HepG2 (cell line): ENCODE data around the gene SBDS. TPM values are rescaled to one million over a fixed set of nuclear protein-coding genes. Genes with fewer than 3 reads are reported as not detected.
"Not testable (repeated sequence)": the region's sequence is repeated elsewhere in the genome, so short reads cannot be mapped to it uniquely, and the experiment has no call there.

Experiments used
- ATF7 ChIP-seq, 2 experiments: fragments of 450-650 bp in 1 of 2; sonication (generic) in 1 of 2; formaldehyde crosslinking in 1 of 2; IDR thresholded peaks; 2 replicates each; pipeline versions ENCODE4 v1.4.0 to v1.6.1; 2016 to 2020; ENCODE audit warnings: antibody characterized with exemption in 1 of 2, mild to moderate bottlenecking in 1 of 2, missing genetic modification reagents in 1 of 2
- DNMT3B ChIP-seq: conservative IDR thresholded peaks from 2 replicates; pipeline ENCODE4 v1.6.1; 2016; ENCODE audit warnings: missing biosample characterization, control low read depth
- FOXA3 ChIP-seq: IDR thresholded peaks from 2 replicates; pipeline ENCODE4 v1.6.1; 2016; ENCODE audit warnings: missing genetic modification reagents, missing compliant biosample characterization
- GATAD1 ChIP-seq: IDR thresholded peaks from 2 replicates; pipeline ENCODE4 v1.6.1; 2016; ENCODE audit warnings: missing genetic modification reagents, missing compliant biosample characterization
- HOXA3 ChIP-seq: sonication (generic); formaldehyde crosslinking; IDR thresholded peaks from 2 replicates; pipeline ENCODE4 v1.5.0; 2020; ENCODE audit warnings: missing genetic modification reagents
- ISL2 ChIP-seq: sonication (generic); formaldehyde crosslinking; IDR thresholded peaks from 2 replicates; pipeline ENCODE4 v1.5.0; 2020; ENCODE audit warnings: missing genetic modification reagents
- KMT2A ChIP-seq: sonication (generic); formaldehyde crosslinking; IDR thresholded peaks from 2 replicates; pipeline ENCODE4 v1.4.0; 2020; ENCODE audit warnings: missing genetic modification reagents
- MXI1 ChIP-seq: IDR thresholded peaks from 3 replicates; pipeline ENCODE4 v1.6.1; 2012; ENCODE audit warnings: low read depth, low read length, inconsistent platforms, borderline replicate concordance
- RFXANK ChIP-seq: IDR thresholded peaks from 2 replicates; pipeline ENCODE4 v1.6.1; 2016
- THAP11 ChIP-seq: IDR thresholded peaks from 2 replicates; pipeline ENCODE4 v1.6.1; 2016; ENCODE audit warnings: missing biosample characterization, missing genetic modification reagents
- ZNF230 ChIP-seq: sonication (generic); formaldehyde crosslinking; IDR thresholded peaks from 2 replicates; pipeline ENCODE4 v1.4.0; 2020; ENCODE audit warnings: mild to moderate bottlenecking, missing genetic modification reagents
- ZNF747 ChIP-seq: sonication (generic); formaldehyde crosslinking; IDR thresholded peaks from 2 replicates; pipeline ENCODE4 v1.8.1; 2023; ENCODE audit warnings: missing genetic modification reagents, mild to moderate bottlenecking, borderline replicate concordance
- ZNF772 ChIP-seq: sonication (generic); formaldehyde crosslinking; IDR thresholded peaks from 2 replicates; pipeline ENCODE4 v1.5.0; 2020; ENCODE audit warnings: mild to moderate bottlenecking, missing genetic modification reagents
- polyA plus RNA-seq, 8 experiments: library from polyadenylated mRNA; depleted of rRNA in 3 of 8; stranded (reverse) in 7 of 8; unstranded in 1 of 8; fragments of >200 nt; fragmentation: Illumina TruSeq in 4 of 8; extraction: Trizol in 4 of 8; gene quantifications; 2 replicates each; pipeline versions ENCODE4 v1.2.1 to v1.2.3, GENCODE V29; 2011 to 2016; ENCODE audit warnings: low read depth in 4 of 8, missing spikeins in 1 of 8, mixed read lengths in 1 of 8; ENCODE audit not compliant: insufficient read depth in 1 of 8
- total RNA-seq, 5 experiments: library from RNA; depleted of rRNA; stranded (reverse); fragments of >200 nt; fragmentation: Illumina TruSeq; extraction: Trizol; gene quantifications; 2 replicates each; pipeline ENCODE4 v1.2.3, GENCODE V29; 2016; ENCODE audit warnings: low read depth in 1 of 5
- TF ChIP-seq, protein P1 (sequence below): IDR thresholded peaks from 2 replicates; pipeline ENCODE4 v1.6.1; 2018; ENCODE audit warnings: missing genetic modification reagents
- TF ChIP-seq, protein P2 (sequence below): sonication (generic); formaldehyde crosslinking; IDR thresholded peaks from 2 replicates; pipeline ENCODE4 v1.5.1; 2020; ENCODE audit warnings: mild to moderate bottlenecking, moderate library complexity, missing genetic modification reagents
- TF ChIP-seq, protein P3 (sequence below): sonication (generic); formaldehyde crosslinking; IDR thresholded peaks from 2 replicates; pipeline ENCODE4 v1.4.0; 2020; ENCODE audit warnings: missing genetic modification reagents
- TF ChIP-seq, protein P4 (sequence below), 2 experiments: sonication (generic) in 1 of 2; formaldehyde crosslinking in 1 of 2; IDR thresholded peaks; 2 replicates each; pipeline versions ENCODE4 v1.5.1 to v1.6.1; 2011 to 2020; ENCODE audit warnings: borderline replicate concordance in 1 of 2, low read depth in 1 of 2, low read length in 1 of 2, mild to moderate bottlenecking in 1 of 2, missing genetic modification reagents in 1 of 2, moderate library complexity in 1 of 2

The SBDS gene
- total and polyA plus RNA-seq, 2 of the 13 experiments (the other 11 are each of a cell fraction or from before 2014, with no cell fraction given): 39.1 to 79.3 TPM

DNA sequence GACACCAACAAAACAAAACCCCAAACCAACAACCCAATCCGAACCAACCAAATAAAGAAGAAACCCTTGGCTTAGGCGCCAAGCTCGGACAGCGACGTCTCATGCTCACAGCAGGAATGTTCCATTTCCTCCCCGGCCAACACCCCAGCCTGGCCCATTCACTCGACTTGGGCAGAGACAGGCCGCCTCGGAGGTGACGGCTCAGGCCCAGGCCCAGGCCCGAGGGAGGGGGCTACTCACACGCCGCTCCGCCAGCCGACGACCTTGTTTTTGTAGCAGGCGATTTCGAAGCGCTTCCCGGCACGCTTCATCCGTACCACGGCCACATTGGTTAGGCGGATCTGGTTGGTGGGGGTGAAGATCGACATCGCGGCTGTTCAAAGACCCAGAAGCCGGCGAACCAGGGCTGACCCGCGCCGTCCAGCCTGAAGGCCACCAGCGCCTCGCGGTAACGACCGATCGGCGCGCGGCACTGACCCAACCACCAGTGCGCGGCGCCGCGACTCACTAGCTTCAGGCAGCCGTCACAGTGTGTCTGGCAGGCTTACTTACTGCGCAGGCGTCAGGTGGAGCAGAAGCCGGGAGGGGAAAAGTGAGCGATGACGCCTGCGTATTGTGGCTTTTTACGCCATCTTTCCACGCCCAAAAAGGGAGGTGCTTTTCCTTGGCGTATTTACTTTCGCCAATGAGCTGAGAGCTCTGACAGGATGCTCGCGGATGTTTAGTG lies at the start of gene SBDS (continued):
- TF ChIP-seq ATF7 (IDR thresholded peaks at IDR 0.05): peak; percentile 24; the same call in 1 of the 2 replicates
- not testable (repeated sequence) for TF ChIP-seq ATF7 (CRISPR knock-in tag; IDR thresholded peaks at IDR 0.05)
- TF ChIP-seq, protein P1, sequence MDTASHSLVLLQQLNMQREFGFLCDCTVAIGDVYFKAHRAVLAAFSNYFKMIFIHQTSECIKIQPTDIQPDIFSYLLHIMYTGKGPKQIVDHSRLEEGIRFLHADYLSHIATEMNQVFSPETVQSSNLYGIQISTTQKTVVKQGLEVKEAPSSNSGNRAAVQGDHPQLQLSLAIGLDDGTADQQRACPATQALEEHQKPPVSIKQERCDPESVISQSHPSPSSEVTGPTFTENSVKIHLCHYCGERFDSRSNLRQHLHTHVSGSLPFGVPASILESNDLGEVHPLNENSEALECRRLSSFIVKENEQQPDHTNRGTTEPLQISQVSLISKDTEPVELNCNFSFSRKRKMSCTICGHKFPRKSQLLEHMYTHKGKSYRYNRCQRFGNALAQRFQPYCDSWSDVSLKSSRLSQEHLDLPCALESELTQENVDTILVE (CRISPR knock-in tag): peak; percentile 49; the same call in 1 of the 2 replicates
- TF ChIP-seq ZNF772 (CRISPR knock-in tag): peak; percentile 64; the same call in 1 of the 2 replicates
- TF ChIP-seq, protein P2, sequence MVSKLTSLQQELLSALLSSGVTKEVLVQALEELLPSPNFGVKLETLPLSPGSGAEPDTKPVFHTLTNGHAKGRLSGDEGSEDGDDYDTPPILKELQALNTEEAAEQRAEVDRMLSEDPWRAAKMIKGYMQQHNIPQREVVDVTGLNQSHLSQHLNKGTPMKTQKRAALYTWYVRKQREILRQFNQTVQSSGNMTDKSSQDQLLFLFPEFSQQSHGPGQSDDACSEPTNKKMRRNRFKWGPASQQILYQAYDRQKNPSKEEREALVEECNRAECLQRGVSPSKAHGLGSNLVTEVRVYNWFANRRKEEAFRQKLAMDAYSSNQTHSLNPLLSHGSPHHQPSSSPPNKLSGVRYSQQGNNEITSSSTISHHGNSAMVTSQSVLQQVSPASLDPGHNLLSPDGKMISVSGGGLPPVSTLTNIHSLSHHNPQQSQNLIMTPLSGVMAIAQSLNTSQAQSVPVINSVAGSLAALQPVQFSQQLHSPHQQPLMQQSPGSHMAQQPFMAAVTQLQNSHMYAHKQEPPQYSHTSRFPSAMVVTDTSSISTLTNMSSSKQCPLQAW (CRISPR knock-in tag): peak; percentile 81
- TF ChIP-seq, protein P3, sequence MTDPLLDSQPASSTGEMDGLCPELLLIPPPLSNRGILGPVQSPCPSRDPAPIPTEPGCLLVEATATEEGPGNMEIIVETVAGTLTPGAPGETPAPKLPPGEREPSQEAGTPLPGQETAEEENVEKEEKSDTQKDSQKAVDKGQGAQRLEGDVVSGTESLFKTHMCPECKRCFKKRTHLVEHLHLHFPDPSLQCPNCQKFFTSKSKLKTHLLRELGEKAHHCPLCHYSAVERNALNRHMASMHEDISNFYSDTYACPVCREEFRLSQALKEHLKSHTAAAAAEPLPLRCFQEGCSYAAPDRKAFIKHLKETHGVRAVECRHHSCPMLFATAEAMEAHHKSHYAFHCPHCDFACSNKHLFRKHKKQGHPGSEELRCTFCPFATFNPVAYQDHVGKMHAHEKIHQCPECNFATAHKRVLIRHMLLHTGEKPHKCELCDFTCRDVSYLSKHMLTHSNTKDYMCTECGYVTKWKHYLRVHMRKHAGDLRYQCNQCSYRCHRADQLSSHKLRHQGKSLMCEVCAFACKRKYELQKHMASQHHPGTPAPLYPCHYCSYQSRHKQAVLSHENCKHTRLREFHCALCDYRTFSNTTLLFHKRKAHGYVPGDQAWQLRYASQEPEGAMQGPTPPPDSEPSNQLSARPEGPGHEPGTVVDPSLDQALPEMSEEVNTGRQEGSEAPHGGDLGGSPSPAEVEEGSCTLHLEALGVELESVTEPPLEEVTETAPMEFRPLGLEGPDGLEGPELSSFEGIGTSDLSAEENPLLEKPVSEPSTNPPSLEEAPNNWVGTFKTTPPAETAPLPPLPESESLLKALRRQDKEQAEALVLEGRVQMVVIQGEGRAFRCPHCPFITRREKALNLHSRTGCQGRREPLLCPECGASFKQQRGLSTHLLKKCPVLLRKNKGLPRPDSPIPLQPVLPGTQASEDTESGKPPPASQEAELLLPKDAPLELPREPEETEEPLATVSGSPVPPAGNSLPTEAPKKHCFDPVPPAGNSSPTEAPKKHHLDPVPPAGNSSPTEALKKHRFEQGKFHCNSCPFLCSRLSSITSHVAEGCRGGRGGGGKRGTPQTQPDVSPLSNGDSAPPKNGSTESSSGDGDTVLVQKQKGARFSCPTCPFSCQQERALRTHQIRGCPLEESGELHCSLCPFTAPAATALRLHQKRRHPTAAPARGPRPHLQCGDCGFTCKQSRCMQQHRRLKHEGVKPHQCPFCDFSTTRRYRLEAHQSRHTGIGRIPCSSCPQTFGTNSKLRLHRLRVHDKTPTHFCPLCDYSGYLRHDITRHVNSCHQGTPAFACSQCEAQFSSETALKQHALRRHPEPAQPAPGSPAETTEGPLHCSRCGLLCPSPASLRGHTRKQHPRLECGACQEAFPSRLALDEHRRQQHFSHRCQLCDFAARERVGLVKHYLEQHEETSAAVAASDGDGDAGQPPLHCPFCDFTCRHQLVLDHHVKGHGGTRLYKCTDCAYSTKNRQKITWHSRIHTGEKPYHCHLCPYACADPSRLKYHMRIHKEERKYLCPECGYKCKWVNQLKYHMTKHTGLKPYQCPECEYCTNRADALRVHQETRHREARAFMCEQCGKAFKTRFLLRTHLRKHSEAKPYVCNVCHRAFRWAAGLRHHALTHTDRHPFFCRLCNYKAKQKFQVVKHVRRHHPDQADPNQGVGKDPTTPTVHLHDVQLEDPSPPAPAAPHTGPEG: peak; percentile 65; the same call in 1 of the 2 replicates
- peak; percentile 91 for TF ChIP-seq THAP11 (CRISPR knock-in tag)
- peak; percentile 85 for TF ChIP-seq FOXA3 (CRISPR knock-in tag)
- TF ChIP-seq MXI1: peak; percentile 53; the same call in 1 of the 3 replicates
- TF ChIP-seq RFXANK (CRISPR knock-in tag): 0 out of 2 replicates have a peak, but pooled peaks have one; percentile 53
- peak; percentile 44; the same call in 1 of the 2 replicates for TF ChIP-seq ZNF747 (CRISPR knock-in tag)
- 0 out of 2 replicates have a peak, but pooled peaks have one; percentile 47 for TF ChIP-seq ISL2 (CRISPR knock-in tag)
- TF ChIP-seq ZNF230 (CRISPR knock-in tag): peak; percentile 43; the same call in 1 of the 2 replicates
- TF ChIP-seq, protein P4, sequence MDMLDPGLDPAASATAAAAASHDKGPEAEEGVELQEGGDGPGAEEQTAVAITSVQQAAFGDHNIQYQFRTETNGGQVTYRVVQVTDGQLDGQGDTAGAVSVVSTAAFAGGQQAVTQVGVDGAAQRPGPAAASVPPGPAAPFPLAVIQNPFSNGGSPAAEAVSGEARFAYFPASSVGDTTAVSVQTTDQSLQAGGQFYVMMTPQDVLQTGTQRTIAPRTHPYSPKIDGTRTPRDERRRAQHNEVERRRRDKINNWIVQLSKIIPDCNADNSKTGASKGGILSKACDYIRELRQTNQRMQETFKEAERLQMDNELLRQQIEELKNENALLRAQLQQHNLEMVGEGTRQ (IDR thresholded peaks at IDR 0.05; ENCODE audit: low read depth, low read length): not testable (repeated sequence)
- TF ChIP-seq, protein P4 (CRISPR knock-in tag; IDR thresholded peaks at IDR 0.05; ENCODE audit: borderline replicate concordance): peak; percentile 56; the same call in 1 of the 2 replicates
- TF ChIP-seq GATAD1 (CRISPR knock-in tag): peak; percentile 93
- peak; percentile 80 for TF ChIP-seq HOXA3 (CRISPR knock-in tag)
- 0 out of 2 replicates have a peak, but pooled peaks have one; percentile 16 for TF ChIP-seq DNMT3B (CRISPR knock-in tag)
- peak; percentile 45; the same call in 1 of the 2 replicates for TF ChIP-seq KMT2A (CRISPR knock-in tag)
